ENCODE results near the gene BET1L.

Gene BET1L

DNA sequence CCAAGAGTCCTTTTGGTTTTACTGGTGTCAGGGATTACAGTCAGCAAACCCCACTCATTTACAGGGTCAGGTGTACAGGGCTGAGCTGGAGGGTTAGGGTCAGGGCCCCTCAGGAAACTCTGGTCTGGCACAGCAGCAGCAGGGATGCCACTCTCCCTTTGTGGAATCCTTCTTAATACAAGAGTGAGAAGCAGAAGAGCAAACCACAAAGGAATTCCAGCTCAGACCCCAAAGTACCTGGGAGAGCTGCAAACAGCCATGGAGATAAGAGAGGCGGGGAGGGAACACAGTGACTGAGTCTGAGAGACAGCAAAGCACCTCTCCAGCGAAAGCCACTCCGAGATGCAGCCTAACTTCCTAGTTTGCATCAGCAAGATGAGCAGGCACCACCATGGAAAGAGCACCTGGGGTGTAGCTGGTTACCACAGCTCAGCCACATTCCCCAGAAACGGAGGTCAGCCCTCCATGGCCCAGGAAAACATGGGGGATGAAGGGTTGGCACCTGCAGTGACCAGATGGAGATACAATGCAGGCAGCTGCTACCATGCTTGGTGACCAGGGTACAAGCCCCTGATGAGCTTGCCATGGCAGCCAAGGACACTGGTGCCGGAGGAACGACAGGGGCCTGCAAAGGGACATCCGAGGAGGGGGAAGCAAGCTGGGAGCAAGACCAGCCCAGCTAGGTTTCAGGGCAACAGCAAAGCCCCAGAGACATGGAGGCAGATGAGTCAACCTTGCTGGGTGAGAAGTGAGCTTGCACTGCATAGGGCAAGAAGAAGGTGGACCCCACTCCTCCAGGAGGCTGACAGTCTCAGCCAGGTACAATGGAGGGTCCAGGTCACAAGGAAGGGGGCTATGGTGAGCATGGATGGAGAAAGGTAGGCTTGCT lies 3.9 kb downstream of the BET1L start:
- H3K4me3 ChIP-seq (ENCODE audit: control insufficient read depth in 1 of 7, extremely low read depth in 1 of 7, insufficient read depth in 4 of 7, low read depth in 2 of 7, low read length in 6 of 7), result peak overlapping the region in 1 of 7 experiments; percentile 50
- H3K9me3 ChIP-seq (ENCODE audit: control extremely low read depth in 1 of 5, control insufficient read depth in 4 of 5, insufficient read depth in 2 of 5, low read depth in 1 of 5, low read length in 4 of 5), result no peaks in the 10 kb centered on the region
- peaks cover 13 to 59% (median 51%) of the 10 kb centered on the region in 4 experiments for H3K4me1 ChIP-seq (ENCODE audit: control extremely low read depth in 1 of 4, control insufficient read depth in 4 of 4, insufficient read depth in 4 of 4, low read length in 3 of 4)
- DNase-seq, result no peak
- H3K27me3 ChIP-seq (replicated peaks in 2 of 5; ENCODE audit: control insufficient read depth in 4 of 5, insufficient read depth in 5 of 5, low read length in 4 of 5), result no peaks in the 10 kb centered on the region
- POLR2A ChIA-PET, result interaction anchor here (0.6 kb wide), 1 partner anchor 71 kb away, joined by 3 read pairs; no protein-coding TSS in a partner anchor
- H3K36me3 ChIP-seq (ENCODE audit: control insufficient read depth in 4 of 4, insufficient read depth in 4 of 4, low read length in 3 of 4), result peaks cover 2 to 33% (median 19%) of the 10 kb centered on the region in 4 experiments
- 89% methylated on average over 7 of the region's 7 CpGs for WGBS (ENCODE audit: insufficient coverage)
- H3K27ac ChIP-seq (ENCODE audit: insufficient read depth in 1 of 2, low read depth in 1 of 2, low read length in 2 of 2, poor library complexity in 1 of 2, severe bottlenecking in 2 of 2), result no peak overlapping the region
- CTCF ChIA-PET, result interaction anchor here (0.9 kb wide), 1 partner anchor 9 kb away, joined by 3 read pairs; no protein-coding TSS in a partner anchor

DNA sequence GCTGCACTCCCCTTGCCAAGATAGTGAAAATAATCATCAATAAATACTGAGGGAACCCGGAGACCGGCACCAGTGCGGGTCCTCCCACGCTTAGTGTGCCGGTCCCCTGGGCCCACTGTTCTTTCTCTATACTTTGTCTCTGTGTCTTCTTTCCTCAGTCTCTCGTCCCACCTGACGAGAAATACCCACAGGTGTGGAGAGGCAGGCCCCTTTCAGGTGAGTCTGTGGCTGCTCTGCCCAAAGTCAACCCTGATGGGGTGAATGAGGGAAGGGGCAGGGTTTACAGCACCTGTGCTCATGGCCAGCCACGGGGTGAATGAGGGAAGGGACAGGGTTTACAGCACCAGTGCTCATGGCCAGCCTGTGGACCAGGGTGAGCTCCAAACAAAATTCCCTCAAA lies 4.7 kb downstream of the BET1L start:
- ChIA-PET CTCF (no interaction called here), POLR2A (interaction anchor here (0.6 kb wide), 1 partner anchor 72 kb away, joined by 3 read pairs; no protein-coding TSS in a partner anchor)
- Histone ChIP-seq H3K4me3 (ENCODE audit: control insufficient read depth in 1 of 7, extremely low read depth in 1 of 7, insufficient read depth in 4 of 7, low read depth in 2 of 7, low read length in 6 of 7) (peak overlapping the region in 2 of 7 experiments; percentile 9 to 50), H3K27me3 (replicated peaks in 2 of 5; ENCODE audit: control insufficient read depth in 4 of 5, insufficient read depth in 5 of 5, low read length in 4 of 5) (no peaks in the 10 kb centered on the region), H3K4me1 (ENCODE audit: control extremely low read depth in 1 of 4, control insufficient read depth in 4 of 4, insufficient read depth in 4 of 4, low read length in 3 of 4) (peaks cover 13 to 54% (median 46%) of the 10 kb centered on the region in 4 experiments), H3K9me3 (ENCODE audit: control extremely low read depth in 1 of 5, control insufficient read depth in 4 of 5, insufficient read depth in 2 of 5, low read depth in 1 of 5, low read length in 4 of 5) (no peaks in the 10 kb centered on the region), H3K27ac (ENCODE audit: insufficient read depth in 1 of 2, low read depth in 1 of 2, low read length in 2 of 2, poor library complexity in 1 of 2, severe bottlenecking in 2 of 2) (peak overlapping the region; percentile 2 to 22), H3K36me3 (ENCODE audit: control insufficient read depth in 4 of 4, insufficient read depth in 4 of 4, low read length in 3 of 4) (peaks cover 2 to 33% (median 20%) of the 10 kb centered on the region in 4 experiments)
- 76% methylated on average over 6 of the region's 8 CpGs for WGBS (ENCODE audit: insufficient coverage)
- no peak for DNase-seq

DNA sequence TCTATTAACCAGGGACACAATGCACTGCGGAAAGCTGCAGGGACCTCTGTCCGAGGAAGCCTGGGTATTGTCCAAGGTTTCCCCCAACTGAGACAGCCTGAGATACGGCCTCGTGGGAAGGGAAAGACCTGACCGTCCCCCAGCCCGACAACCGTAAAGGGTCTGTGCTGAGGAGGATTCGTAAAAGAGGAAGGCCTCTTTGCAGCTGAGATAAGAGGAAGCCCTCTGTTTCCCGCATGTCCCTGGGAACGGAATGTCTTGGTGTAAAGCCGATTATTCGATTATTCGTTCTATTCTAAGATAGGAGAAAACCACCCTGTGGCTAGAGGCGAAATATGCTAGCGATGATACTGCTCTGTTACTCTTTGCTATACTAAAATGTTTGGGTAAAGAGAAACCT lies 5.2 kb downstream of the BET1L start:
- peaks cover 13 to 54% (median 45%) of the 10 kb centered on the region in 4 experiments for H3K4me1 ChIP-seq (ENCODE audit: control extremely low read depth in 1 of 4, control insufficient read depth in 4 of 4, insufficient read depth in 4 of 4, low read length in 3 of 4)
- ChIA-PET CTCF (no interaction called here), POLR2A (no interaction called here)
- no peaks in the 10 kb centered on the region for H3K27me3 ChIP-seq (replicated peaks in 2 of 5; ENCODE audit: control insufficient read depth in 4 of 5, insufficient read depth in 5 of 5, low read length in 4 of 5)
- peak; percentile 40 to 79 (median 63) for DNase-seq
- peaks cover 2 to 33% (median 20%) of the 10 kb centered on the region in 4 experiments for H3K36me3 ChIP-seq (ENCODE audit: control insufficient read depth in 4 of 4, insufficient read depth in 4 of 4, low read length in 3 of 4)
- WGBS (ENCODE audit: insufficient coverage), result 6% methylated on average over 14 of the region's 15 CpGs
- peak overlapping the region in 1 of 7 experiments; percentile 50 for H3K4me3 ChIP-seq (ENCODE audit: control insufficient read depth in 1 of 7, extremely low read depth in 1 of 7, insufficient read depth in 4 of 7, low read depth in 2 of 7, low read length in 6 of 7)
- no peak overlapping the region for H3K27ac ChIP-seq (ENCODE audit: insufficient read depth in 1 of 2, low read depth in 1 of 2, low read length in 2 of 2, poor library complexity in 1 of 2, severe bottlenecking in 2 of 2)
- no peaks in the 10 kb centered on the region for H3K9me3 ChIP-seq (ENCODE audit: control extremely low read depth in 1 of 5, control insufficient read depth in 4 of 5, insufficient read depth in 2 of 5, low read depth in 1 of 5, low read length in 4 of 5)

DNA sequence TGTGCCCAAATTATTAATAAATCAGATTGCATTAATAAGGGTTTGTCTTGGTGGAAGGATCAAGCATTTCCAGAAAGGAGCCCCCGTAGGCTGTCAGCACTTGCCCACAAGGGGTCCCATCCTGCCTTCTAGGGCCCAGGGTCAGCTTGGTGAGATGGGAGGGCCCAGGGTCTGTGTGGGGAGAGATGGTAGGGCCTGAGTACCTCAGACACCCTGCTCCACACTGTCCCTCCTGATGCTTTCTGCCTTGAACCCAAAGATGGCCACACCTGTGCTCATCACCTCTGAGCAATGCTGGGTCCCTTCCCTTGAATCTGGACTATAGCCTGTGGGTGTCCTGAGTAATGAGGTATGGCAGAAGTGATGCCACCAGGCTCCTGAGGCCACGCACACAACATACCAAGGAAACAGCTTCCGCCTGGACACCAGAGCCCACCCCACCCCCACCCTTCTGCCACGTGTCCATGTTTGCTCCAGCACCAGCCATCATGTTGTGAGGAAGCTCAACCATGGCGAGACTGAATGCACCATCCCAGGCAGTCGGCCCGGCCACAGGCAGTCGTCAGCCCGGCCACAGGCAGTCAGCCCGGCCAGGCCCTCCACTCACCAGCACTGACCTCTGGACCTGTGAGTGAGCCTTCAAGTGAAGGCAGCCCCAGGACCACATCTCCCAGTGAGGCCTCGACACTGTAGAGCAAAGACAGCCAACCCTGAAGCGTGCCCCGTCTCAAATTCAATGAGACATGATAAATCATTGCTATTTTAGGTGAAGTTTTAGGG lies 6.8 kb downstream of the BET1L start:
- Histone ChIP-seq H3K4me3 (ENCODE audit: control insufficient read depth in 1 of 7, extremely low read depth in 1 of 7, insufficient read depth in 4 of 7, low read depth in 2 of 7, low read length in 6 of 7) (no peak overlapping the region), H3K36me3 (ENCODE audit: control insufficient read depth in 4 of 4, insufficient read depth in 4 of 4, low read length in 3 of 4) (peaks cover 2 to 28% (median 17%) of the 10 kb centered on the region in 4 experiments), H3K4me1 (ENCODE audit: control extremely low read depth in 1 of 4, control insufficient read depth in 4 of 4, insufficient read depth in 4 of 4, low read length in 3 of 4) (peaks cover 8 to 39% (median 31%) of the 10 kb centered on the region in 4 experiments), H3K9me3 (ENCODE audit: control extremely low read depth in 1 of 5, control insufficient read depth in 4 of 5, insufficient read depth in 2 of 5, low read depth in 1 of 5, low read length in 4 of 5) (no peaks in the 10 kb centered on the region), H3K27ac (ENCODE audit: insufficient read depth in 1 of 2, low read depth in 1 of 2, low read length in 2 of 2, poor library complexity in 1 of 2, severe bottlenecking in 2 of 2) (no peak overlapping the region), H3K27me3 (replicated peaks in 2 of 5; ENCODE audit: control insufficient read depth in 4 of 5, insufficient read depth in 5 of 5, low read length in 4 of 5) (no peaks in the 10 kb centered on the region)
- no peak for DNase-seq
- ChIA-PET CTCF (interaction anchor here (0.6 to 1.5 kb wide), 2 partner anchors 249 to 384 kb away, joined by 3 read pairs; no protein-coding TSS in a partner anchor), POLR2A (no interaction called here)
- WGBS (ENCODE audit: insufficient coverage), result 98% methylated on average over 10 of the region's 13 CpGs

DNA sequence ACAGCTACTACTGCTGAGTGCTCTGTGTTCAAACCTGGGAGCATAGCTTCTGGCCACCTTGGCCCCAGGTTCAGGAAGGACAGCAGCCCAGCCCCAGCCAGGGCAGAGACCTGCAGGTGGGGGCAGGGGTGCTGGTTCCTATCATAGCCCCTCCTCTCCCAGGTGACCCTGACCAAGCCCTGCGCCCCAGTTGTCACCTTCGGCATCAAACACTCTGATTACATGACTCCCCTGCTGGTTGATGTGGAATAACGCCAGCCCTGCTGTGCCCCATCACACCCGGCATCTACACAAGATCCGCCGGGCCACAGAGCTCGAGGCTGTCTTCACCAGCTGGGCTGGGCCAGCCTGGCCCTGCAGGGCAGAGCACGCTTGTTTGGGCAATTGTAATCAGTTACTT lies 7.4 kb downstream of the BET1L start:
- Histone ChIP-seq H3K9me3 (ENCODE audit: control extremely low read depth in 1 of 5, control insufficient read depth in 4 of 5, insufficient read depth in 2 of 5, low read depth in 1 of 5, low read length in 4 of 5) (no peaks in the 10 kb centered on the region), H3K27me3 (replicated peaks in 2 of 5; ENCODE audit: control insufficient read depth in 4 of 5, insufficient read depth in 5 of 5, low read length in 4 of 5) (no peaks in the 10 kb centered on the region), H3K36me3 (ENCODE audit: control insufficient read depth in 4 of 4, insufficient read depth in 4 of 4, low read length in 3 of 4) (peaks cover 0 to 21% (median 12%) of the 10 kb centered on the region in 4 experiments), H3K4me3 (ENCODE audit: control insufficient read depth in 1 of 7, extremely low read depth in 1 of 7, insufficient read depth in 4 of 7, low read depth in 2 of 7, low read length in 6 of 7) (no peak overlapping the region), H3K27ac (ENCODE audit: insufficient read depth in 1 of 2, low read depth in 1 of 2, low read length in 2 of 2, poor library complexity in 1 of 2, severe bottlenecking in 2 of 2) (no peak overlapping the region), H3K4me1 (ENCODE audit: control extremely low read depth in 1 of 4, control insufficient read depth in 4 of 4, insufficient read depth in 4 of 4, low read length in 3 of 4) (peaks cover 8 to 38% (median 30%) of the 10 kb centered on the region in 4 experiments)
- WGBS (ENCODE audit: insufficient coverage), result 98% methylated on average over 5 of the region's 8 CpGs
- CTCF ChIA-PET, result interaction anchor here (1.5 to 1.6 kb wide), 2 partner anchors 59 to 249 kb away, joined by 3 to 4 read pairs; no protein-coding TSS in a partner anchor
- POLR2A ChIA-PET, result no interaction called here
- DNase-seq, result no peak

DNA sequence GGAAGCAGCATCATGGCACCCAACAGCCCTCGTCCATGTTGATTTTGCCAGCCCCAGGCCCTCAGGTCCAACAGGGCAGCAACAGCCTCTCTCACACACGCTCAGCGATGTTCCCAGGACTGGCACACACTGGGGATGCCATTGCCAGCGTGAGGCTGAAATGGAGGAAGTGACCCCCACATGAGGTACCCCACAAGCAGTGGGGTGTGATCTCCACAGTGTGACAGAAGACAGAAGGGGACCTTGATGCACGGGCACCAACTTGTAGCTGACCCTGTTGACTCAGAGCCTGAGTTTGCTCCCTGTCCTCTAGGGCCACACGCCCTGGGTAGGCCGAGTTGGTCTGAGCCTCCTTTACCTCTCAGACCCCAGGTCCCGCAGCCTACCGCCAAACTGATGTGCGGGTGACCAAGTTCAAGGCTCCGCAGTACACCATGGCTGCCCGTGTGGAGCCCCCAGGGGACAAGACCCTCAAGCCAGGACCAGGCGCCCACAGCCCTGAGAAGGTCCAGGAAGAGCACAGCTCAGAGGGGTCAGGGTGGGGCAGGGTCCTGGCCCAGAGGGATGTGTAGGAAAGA lies 8.1 kb downstream of the BET1L start:
- ChIA-PET CTCF (interaction anchor here (1.5 to 1.6 kb wide), 2 partner anchors 59 to 250 kb away, joined by 3 to 4 read pairs; no protein-coding TSS in a partner anchor), POLR2A (no interaction called here)
- Histone ChIP-seq H3K27me3 (replicated peaks in 2 of 5; ENCODE audit: control insufficient read depth in 4 of 5, insufficient read depth in 5 of 5, low read length in 4 of 5) (no peaks in the 10 kb centered on the region), H3K36me3 (ENCODE audit: control insufficient read depth in 4 of 4, insufficient read depth in 4 of 4, low read length in 3 of 4) (peaks cover 0 to 15% (median 7%) of the 10 kb centered on the region in 4 experiments), H3K9me3 (ENCODE audit: control extremely low read depth in 1 of 5, control insufficient read depth in 4 of 5, insufficient read depth in 2 of 5, low read depth in 1 of 5, low read length in 4 of 5) (no peaks in the 10 kb centered on the region), H3K4me1 (ENCODE audit: control extremely low read depth in 1 of 4, control insufficient read depth in 4 of 4, insufficient read depth in 4 of 4, low read length in 3 of 4) (peaks cover 8 to 34% (median 28%) of the 10 kb centered on the region in 4 experiments), H3K4me3 (ENCODE audit: control insufficient read depth in 1 of 7, extremely low read depth in 1 of 7, insufficient read depth in 4 of 7, low read depth in 2 of 7, low read length in 6 of 7) (no peak overlapping the region), H3K27ac (ENCODE audit: insufficient read depth in 1 of 2, low read depth in 1 of 2, low read length in 2 of 2, poor library complexity in 1 of 2, severe bottlenecking in 2 of 2) (no peak overlapping the region)
- DNase-seq, result no peak
- 93% methylated on average over 13 of the region's 13 CpGs for whole genome bisulfite sequencing (ENCODE audit: insufficient coverage)

Data from common myeloid progenitor, CD34-positive (primary cell).